GM19324 (cell line): ENCODE measurements around the gene CACNA2D3.
"Not testable (repeated sequence)": the region's sequence is repeated elsewhere in the genome, so short reads cannot be mapped to it uniquely, and the experiment has no call there.

Experiments used
- ATAC-seq: cut with Tn5 transposase; IDR thresholded peaks from one replicate; pipeline ENCODE4 v1.9.1; 2021; ENCODE audit warnings: mild to moderate bottlenecking, moderate library complexity; ENCODE audit not compliant: unreplicated experiment, low FRiP score

The CACNA2D3 gene

DNA sequence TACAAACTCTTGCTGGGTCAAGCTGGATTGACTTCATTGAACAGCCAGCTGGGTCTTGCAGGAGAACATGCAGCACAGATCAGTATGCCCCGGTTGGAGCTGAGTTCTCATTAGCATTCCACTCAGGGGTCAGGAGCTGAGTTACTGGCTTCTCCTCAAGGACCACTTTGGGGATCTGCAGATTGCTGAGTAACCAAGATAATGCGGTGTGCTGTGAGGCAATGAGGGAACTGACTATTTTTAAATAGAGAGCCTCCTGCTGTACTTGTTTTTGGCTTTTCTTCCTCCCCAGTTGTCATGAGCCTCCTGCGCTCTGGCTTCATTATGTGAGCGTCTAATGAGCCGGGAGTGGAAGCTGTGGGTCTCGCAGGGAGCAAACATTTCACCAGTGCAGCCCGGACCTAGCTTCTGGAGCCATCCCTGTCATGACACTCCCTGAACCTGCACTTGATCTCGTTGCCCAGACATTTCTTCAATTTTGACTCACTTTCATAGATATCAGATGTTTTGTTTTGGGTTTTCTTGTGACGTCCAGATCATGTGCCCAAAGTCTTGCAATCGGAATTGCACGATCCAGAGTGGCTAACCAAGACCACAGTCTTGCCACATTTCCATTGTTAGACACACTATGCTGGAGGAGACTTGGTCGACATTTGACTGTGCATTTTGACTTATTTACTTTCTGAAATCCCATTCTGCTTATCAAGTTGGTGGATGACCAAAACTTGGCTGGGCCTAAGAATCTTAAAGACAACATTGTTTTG lies 478.3 kb downstream of the CACNA2D3 start:
- no peak for ATAC-seq

DNA sequence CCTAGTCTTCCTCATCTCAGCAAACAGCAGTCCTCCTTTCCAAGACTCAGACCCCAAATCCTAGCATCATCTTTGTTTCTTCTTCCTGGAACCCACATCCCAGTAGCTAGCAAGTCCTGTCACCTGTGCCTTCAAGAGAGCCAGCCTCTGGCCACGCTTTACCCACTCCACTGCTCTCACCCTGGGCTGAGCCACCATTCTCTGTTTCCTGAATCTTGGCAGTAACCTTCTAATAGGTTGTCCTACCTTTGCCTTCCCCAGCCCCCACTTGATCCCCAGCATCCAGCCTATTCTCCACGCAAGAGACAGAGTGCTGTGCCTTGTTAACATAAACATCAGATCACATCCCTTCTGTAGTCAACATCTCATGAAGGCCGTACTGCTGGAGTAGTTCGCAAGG lies 482.1 kb downstream of the CACNA2D3 start:
- no peak for ATAC-seq

DNA sequence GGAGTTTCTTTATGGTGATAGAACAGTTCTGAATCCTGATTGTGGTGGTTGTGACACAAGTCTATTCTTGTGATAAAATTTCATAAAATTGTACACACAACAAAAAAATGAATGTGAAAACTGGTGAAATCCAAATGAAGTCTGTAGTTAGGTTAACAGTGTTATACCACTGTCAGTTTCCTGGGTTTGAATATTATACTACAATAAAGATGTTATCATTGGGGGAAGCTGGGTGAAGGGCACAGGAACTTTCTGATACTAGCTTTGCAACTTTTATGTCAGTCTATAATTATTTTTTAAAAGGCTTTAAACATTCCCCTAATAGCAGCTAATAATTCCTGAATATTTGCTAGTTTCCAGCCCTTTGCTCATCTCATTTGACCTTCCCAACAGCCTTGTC lies 485.7 kb downstream of the CACNA2D3 start:
- no peak for ATAC-seq

DNA sequence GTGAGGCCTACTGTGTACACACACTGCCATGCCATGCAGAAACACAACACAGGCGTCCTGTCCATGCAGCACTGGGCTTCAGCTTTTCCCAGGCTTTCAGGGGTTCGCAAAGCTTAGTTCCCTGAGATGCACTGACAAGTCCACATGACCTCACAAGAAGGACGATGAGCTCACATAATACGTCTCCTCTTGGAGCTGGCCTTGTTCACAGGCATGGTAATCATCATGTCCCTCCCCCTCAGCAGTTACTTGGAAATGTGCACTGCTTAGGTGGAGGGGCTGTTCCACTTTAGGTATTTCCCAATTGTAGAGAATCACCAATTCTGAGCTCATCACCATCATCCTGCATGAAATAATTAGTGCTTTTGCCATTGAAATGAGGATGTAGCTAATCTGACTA lies 496.7 kb downstream of the CACNA2D3 start:
- ATAC-seq: no peak

DNA sequence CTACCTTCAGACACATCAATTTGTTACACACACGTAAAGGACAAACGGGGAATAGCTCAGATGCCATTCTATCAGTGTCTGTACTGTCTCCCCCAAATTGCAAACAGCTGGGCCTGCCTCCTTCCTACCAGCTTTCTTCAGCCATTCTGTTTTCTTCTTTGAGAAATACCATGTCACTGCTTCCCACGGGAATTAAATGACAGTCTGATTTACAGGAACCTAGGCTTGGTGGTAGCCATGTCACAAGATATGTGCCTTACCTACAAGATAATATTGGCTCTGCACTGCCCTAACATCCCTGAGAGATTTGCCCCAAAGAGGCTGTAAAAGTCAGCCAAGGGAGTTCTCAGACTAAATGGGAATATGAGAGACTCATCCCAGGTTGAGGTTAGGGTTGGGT lies 497.2 kb downstream of the CACNA2D3 start:
- no peak for ATAC-seq

DNA sequence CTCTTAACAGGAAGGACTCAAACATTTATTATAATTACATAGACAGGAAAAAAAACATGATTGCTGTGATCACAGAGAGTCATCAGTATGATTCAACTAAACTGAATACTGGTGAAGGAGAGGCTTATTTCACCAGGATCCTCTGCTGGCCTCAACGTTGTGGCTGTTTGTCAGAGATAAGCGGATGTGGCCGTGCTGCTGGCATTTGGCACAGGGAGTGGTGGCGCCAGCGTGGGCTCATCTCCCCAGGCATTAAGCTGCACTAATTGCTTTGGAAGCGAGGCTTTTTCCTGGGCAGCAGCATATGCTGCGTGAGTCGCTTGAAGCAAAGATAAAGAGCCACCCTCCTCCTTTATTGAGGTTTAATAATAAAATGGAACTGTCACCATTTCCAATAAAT lies 498.8 kb downstream of the CACNA2D3 start:
- no peak for ATAC-seq

DNA sequence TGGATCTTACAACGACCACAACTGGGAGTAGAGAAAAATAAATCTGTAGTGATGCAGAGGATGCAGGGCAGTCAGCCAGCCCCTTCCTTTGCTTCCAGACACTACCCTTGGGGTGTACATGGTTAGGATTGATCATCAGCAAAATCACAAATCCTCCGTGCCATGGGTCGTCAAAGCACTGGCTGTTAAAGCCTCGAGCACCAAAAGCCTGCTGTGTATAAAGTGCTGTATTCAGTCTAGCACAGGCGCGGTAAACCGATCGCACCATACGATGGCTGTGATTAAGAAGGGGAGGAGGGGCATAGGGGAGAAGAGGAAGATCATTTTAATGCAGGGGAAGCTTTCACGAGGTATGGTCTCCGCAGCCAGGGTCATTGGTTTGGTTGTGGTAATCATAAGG lies 500.3 kb downstream of the CACNA2D3 start:
- ATAC-seq: no peak

DNA sequence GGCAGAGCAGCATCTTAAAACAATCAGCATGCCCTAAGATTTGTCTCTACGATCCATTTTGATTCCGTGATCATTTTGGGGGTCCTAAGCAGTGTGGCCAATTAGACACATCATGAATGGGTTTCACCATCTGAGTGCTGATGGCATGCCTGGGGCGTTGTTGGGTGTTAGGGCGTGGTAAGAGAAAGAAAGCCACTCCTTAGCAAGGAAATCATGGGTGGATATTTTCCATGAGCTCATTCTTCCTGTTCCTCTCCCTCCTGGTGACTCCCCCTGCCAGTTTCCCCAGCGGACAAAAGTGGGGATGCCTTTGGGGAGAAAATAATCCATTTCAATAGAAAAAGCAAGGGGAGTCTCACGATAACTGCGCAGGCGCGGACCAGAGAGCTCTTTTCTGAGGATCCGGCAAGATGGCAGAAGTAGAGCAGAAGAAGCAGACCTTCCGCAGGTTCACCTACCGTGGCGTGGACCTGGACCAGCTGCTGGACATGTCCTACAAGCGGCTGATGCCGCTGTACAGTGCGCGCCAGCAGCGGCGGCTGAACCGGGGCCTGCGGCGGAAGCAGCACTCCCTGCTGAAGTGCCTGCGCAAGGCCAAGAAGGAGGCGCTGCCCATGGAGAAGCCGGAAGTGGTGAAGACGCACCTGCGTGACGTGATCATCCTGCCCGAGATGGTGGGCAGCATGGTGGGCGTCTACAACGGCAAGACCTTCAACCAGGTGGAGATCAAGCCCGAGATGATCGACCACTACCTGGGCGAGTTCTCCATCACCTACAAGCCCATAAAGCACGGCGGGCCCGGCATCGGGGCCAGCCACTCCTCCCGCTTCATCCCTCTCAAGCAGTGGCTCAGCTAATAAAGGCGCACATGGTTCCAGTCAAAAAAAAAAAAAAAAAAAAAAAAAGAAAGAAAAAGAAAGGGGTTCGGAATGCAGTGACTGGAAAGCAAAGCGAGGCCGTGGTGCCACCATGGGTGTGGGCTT lies 503.7 kb downstream of the CACNA2D3 start:
- no peak for ATAC-seq

DNA sequence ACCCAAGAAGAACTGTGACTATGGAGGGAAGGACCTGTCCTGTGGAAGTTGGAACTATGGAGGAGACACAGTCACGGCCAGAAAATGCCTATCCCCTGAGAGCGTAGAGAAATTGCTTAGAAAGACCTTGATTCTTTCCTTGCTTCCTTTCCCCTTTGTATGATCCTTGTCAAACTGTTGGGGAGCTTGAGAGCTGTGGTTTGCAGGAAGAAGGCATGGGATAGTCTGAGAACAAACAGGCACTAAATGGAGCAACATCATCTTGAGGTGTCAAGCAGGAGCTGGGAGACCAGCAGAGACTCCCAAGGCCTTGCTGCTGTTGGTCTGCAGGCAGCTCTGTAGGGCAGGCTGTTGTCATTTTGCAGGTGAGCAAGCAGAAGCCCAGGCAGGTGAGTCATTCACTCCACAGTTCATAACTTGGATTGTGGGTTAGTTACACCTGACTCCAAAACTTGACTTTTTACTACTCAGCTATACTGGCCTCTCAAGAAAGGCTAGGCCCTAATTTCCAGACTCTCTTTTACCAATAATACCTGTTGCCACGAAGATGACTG lies 506.6 kb downstream of the CACNA2D3 start:
- no peak for ATAC-seq

DNA sequence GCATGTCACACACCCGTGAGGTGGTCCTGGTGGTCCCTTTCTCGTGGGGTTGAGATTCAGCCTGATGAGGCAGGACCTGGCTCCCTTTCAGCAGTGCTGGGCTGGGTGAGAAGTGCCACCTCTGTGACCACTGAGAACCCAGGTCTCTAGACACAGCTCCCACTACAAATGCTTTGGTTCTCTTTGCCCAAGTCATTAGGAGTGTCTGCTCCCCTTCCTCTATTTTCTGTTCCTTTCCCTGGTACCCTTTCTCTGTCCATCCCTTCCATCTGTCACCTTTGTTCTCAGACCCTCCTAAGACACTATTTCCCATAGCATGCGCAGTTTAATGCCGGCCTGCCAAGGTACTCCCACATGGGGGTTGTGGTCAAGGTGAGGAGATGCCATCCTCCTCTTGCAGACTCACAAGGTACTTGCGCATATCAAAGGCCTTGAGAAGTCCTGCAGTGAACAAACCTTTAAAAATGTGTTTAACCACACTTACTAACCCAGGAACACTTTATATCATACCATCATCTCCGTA lies 507.8 kb downstream of the CACNA2D3 start:
- ATAC-seq: no peak

DNA sequence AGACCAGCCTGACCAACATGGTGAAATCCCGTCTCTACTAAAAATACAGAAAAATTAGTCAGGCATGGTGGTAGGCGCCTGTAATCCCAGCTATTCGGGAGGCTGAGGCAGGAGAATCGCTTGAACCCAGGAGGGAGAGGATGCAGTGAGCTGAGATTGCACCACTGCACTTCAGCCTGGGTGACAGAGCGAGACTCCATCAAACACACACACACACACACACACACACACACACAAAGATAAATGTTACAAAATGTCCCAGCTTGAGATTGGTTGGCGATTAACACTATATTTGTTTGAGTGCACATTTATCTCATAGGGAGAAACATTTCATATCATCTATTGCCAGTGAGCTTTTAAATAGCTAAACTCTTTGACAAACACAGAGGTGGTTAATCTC lies 508.6 kb downstream of the CACNA2D3 start:
- ATAC-seq: not testable (repeated sequence)

DNA sequence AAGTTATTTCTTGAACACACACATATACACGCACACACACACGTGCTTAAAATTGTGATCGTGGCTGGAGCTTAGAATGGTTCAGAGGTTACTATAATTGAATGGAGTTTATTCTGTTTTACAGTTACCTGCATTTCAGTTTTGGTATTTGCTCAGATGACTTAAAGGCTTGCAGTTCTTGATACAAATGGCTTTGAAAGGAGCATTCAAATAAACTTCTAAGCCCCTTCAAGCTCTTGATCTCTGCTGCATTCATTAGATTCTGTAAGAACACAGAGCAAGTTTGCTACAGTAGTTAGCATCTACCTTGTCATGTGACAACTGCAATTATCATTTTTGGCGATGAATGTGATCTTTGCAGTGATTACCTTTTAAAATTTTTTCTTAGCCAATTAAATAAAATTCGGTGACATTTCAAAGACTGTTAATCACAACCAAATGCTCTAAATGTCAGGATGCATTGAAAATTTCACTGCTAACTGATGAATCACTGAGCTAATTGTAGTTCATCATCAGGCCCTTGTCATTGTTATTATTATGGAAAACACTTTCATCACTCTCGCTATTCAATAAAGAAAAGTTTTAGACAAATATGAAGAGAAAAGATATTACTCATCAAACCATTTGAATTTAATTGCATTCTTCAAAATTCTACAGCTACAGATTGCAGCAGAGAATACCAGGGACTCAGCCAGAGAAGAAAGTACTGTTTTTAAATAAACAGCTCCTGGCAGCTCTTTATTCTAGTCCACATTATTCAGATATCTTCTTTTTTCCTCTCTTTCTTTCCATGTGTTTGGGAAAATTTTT lies 509.4 kb downstream of the CACNA2D3 start:
- ATAC-seq: no peak

DNA sequence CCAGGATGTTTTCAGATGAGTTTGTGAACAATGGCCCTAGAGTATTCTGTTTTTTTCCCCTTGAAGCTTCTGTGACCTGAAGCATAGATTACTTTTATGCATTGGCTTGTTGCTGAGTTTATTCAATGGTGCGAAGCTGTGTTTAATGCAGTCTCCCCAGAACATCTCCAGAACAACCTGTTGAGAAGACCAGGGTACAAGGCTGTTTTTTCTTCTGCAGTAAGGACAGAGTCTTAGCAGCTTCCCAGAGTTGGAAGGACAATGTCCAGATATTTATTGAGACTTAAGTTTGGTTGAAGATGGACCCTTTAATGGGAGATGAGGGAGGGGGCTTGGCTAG lies 509.9 kb downstream of the CACNA2D3 start:
- ATAC-seq: no peak

DNA sequence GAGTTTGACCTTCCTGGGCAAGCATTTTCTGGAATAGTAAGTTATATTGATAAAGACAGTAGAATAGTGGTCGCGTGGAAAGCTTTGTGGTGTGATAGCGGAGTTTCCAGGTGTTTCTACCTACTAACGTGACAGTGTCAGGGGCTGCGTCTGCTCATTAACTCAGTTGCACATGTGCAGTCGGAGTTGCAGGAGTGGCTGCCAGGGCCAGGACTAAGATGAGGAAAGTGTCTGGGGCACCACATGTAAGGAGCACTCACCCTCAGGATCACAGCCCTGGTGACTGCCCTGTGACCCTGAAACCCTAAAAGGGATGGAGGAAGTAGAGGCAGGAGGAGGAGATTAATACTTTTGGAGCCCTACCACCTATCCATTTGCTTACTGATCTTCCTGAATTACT lies 510.5 kb downstream of the CACNA2D3 start:
- no peak for ATAC-seq

DNA sequence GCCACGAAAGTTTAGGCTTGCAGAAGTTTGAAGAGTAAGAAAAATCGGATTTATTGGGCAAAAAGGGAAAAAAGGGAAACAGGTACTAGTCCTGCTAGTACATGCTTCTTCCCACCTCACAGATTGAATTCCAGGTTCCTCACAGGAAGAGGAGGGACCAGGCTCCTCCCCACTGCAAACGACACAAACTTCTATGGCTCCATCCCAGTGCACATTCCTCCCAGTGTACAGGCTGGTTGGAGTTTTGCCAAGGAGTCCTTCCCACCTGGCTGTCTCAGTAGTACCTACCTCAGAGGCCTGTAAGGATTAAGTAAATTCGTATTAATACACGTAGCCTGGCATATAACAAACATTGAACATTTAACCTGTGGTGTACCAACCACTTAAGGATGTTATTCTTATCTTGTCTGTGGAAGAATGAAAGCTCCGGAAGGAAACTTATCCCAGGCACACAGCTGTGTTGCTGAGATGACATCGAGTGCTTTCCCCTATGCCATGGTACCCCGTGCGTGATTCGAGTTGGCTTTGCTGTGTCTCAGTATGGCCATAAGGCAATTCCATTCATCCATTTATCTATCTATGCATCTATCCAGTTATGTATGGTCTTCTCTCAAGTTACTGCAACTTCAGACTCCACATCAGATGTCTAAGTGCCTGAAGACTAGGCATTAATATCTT lies 511.2 kb downstream of the CACNA2D3 start:
- no peak for ATAC-seq

DNA sequence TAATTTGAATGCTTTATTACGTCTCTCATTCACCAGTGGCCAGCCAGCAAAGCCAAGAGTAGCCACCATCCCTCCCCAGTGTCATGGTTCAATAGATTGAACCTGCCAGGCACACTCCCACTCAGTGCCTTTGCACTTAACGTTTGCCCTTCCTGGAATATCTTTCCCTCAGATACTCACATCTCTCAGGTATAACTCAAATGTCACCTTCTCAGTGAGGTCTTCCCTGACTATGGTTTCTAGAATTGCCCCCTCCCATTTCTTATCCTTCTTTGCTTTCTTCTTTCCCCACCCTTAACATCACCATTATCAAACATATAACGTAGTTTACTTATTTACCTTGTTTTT lies 511.7 kb downstream of the CACNA2D3 start:
- no peak for ATAC-seq

DNA sequence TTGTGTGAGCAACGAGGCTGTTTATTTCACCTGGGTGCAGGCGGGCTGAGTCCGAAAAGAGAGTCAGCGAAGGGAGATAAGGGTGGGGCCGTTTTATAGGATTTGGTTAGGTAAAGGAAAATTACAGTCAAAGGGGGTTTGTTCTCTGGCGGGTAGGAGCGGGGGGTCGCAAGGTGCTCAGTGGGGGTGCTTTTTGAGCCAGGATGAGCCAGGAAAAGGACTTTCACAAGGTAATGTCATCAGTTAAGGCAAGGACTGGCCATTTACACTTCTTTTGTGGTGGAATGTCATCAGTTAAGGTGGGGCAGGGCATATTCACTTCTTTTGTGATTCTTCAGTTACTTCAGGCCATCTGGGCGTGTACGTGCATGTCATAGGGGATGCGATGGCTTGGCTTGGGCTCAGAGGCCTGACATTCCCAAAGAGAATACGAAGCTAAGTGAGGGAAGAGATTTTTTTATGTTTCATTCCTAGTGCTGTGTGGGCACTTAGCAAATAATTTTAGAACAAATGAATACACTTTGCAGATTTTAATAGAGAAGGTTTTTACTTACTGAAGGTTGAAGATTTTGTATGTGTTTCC lies 517.5 kb downstream of the CACNA2D3 start:
- ATAC-seq: not testable (repeated sequence)

DNA sequence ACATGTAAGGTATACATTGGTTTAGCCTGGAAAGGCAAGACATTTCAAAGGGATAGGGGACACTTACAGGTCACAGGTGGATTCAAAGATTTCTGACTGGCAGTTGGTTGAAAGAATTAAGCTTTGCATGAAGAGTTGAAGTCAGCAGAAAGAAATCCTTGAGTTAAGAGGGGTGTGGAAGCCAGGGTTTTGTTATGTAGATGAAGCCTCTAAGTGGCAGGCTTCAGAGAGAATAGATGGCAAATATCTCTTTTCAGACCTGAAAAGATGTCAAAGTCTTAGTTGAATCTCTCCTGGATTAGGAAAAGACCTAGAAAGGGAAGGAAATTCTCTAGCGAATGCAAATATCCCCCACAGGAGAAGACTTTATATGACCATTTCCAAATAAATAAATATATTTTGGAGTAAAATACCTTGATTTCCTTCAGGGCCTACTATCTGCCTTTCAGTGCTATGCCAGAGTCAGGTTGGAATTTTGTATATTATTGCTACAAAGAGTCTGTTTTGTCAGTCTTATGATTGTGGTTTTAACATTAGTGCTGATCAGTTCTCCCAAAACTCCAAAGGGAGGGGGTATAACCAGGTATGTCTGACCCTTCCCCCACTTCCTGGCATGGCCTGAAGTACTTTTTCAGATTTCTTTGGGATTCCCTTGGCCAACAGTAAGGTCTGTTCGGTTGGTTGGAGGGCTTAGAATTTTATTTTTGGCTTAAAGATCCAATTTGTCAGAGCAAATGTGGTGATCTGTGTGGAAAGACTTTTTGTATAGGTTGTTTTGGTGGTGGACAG lies 519.1 kb downstream of the CACNA2D3 start:
- no peak for ATAC-seq

DNA sequence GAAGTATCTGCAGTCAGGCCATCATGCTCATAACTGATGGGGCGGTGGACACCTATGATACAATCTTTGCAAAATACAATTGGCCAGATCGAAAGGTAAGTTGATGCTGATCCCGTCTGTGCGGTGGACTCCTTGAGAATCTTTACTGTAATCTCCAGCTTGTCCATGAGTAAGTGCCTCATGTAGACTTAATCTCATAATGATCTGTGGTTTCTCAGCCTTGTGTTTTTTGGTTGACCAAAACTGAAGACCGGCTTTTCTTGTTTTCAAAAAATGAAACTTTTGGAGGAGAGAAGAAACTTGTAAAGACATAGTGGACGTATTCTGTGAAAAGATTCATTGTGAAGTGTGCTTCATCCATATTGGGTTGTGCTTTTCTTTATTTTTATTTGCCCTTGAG lies 519.8 kb downstream of the CACNA2D3 start:
- no peak for ATAC-seq
